ENCODE data around the gene DSE. TPM values are rescaled to one million over a fixed set of nuclear protein-coding genes. Genes with fewer than 3 reads are reported as not detected.
A peak's percentile ranks its signal among the peaks of the same experiment; 100 is the strongest.

Gene DSE
- total and polyA plus RNA-seq, 4 donors = 15.4 to 59.1 (median 27.0) TPM

DNA sequence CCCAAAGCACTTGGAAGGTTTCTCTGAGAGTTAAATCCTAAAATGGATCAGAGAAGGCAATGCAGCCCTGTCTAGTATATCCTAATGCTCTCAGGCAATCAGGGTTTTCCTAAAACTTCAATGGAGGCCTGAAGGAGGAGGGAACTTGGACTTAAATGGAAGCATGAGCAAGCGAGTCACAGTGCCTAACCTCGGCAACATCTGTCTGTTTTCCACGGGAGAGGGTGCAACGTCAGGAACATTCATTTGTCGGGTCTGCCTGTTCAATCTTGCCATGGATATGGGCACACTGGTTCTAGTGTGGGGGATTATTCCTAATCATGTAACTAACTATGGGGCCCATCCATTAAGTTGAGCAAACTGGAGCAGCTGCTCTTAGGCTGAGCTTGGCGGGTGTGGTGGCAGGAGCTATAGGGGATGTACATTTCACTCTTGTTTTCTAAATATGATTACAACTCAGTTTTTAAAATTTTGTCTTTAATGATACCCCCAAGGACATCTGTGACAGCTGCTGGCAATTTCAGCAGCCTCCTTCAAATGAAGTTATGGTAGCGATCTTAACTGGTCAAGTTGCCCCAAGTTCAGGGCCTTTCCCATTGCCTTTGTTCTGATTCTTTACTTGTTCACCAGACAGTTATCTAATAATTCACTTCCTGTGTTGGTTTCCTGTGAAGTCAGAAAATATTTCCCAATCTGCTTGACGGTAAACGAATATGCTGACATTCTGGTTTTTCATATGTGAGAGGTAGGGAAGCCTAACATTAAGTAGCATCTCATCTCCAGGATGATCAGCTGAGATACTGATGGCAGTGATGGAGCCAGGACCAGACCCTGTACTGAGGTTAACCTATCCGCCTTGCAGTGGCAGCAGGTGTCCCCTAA, 21.6 kb downstream of the DSE start:
- Histone ChIP-seq H3K36me3 (ENCODE audit: control insufficient read depth, insufficient read depth, low read length) (no peaks in the 10 kb centered on the region), H3K4me1 (ENCODE audit: control insufficient read depth, insufficient read depth, low read length) (no peaks in the 10 kb centered on the region), H3K27ac (ENCODE audit: low read depth, low read length) (peak overlapping the region; percentile 25), H3K27me3 (ENCODE audit: control insufficient read depth, insufficient read depth, low read length) (no peaks in the 10 kb centered on the region), H3K9me3 (ENCODE audit: control insufficient read depth, insufficient read depth, low read length) (no peaks in the 10 kb centered on the region), H3K4me3 (ENCODE audit: low read depth, low read length) (no peak overlapping the region)
- no peak for DNase-seq (ENCODE audit: low read depth in 4 of 6, low spot score in 6 of 6)
- 97% methylated on average over 4 of the region's 10 CpGs for WGBS (ENCODE audit: insufficient coverage)

DNA sequence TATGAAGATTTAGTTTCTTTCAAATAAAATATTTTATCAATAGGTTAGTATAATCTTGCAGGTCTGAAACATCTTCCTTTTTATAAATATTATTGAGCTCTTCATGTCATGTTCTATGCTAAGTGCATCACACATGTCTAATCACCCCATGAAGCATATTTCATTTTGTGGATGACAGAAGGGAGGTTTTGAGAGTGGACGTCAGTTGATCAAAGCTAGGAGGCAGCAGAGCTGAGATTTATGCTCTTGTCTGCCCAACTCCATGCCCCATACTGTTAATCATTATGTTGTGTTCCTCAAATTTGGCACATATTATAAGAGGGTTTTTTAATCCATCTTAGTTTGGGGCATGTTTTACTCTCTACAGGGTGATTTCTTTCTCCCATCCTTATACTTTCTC, 22.7 kb downstream of the DSE start:
- H3K4me3 ChIP-seq (ENCODE audit: low read depth, low read length) = no peak overlapping the region
- no peaks in the 10 kb centered on the region for H3K36me3 ChIP-seq (ENCODE audit: control insufficient read depth, insufficient read depth, low read length)
- no peak for DNase-seq (ENCODE audit: low read depth in 4 of 6, low spot score in 6 of 6)
- no peaks in the 10 kb centered on the region for H3K4me1 ChIP-seq (ENCODE audit: control insufficient read depth, insufficient read depth, low read length)
- no peaks in the 10 kb centered on the region for H3K9me3 ChIP-seq (ENCODE audit: control insufficient read depth, insufficient read depth, low read length)
- H3K27me3 ChIP-seq (ENCODE audit: control insufficient read depth, insufficient read depth, low read length) = no peaks in the 10 kb centered on the region
- no CpG with 5 or more reads among the region's 1 CpG for WGBS (ENCODE audit: insufficient coverage)
- no peak overlapping the region for H3K27ac ChIP-seq (ENCODE audit: low read depth, low read length)

DNA sequence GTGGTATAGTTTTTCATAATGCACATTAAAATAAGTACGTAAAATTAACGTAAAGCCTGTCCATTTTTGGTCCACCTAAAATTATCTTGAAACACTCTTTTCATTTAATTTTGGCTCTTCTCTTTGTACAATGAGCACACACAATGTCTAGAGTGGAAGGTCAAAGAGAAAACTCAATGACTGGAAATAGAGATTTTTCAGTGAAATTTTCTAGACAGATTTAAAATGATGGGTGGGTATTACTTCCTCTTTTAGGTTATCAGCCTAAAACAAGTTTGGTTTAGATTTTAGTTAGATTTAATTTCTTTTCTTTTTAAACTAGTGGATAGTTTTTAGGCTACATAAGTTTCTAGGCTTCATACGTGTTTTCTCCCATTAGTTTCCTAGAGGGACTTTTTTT, 24.9 kb downstream of the DSE start:
- no peaks in the 10 kb centered on the region for H3K4me1 ChIP-seq (ENCODE audit: control insufficient read depth, insufficient read depth, low read length)
- H3K9me3 ChIP-seq (ENCODE audit: control insufficient read depth, insufficient read depth, low read length) = no peaks in the 10 kb centered on the region
- H3K27me3 ChIP-seq (ENCODE audit: control insufficient read depth, insufficient read depth, low read length) = no peaks in the 10 kb centered on the region
- peaks cover 4% of the 10 kb centered on the region for H3K36me3 ChIP-seq (ENCODE audit: control insufficient read depth, insufficient read depth, low read length)
- no peak overlapping the region for H3K4me3 ChIP-seq (ENCODE audit: low read depth, low read length)
- WGBS (ENCODE audit: insufficient coverage) = no CpG with 5 or more reads among the region's 3 CpGs
- DNase-seq (ENCODE audit: low read depth in 4 of 6, low spot score in 6 of 6) = no peak
- no peak overlapping the region for H3K27ac ChIP-seq (ENCODE audit: low read depth, low read length)

DNA sequence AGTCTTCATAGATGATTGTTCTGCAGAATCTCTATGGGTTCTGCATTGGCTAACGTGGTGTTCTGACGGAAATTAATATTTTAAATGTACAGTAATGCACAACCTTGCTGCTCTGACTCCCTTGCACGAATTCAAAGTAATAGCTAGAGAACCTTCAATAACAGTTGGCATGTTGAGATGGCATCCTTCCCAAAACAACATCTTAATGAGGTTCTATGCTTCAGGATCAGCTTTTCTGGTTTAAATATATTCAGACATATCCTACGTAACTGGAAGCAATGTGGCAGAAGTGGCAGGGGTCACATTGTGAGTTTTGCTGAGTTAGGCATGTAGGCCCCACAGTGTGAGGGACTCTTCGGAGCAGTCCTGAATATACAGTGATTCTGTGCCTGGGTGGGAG, 25.7 kb downstream of the DSE start:
- Histone ChIP-seq H3K4me3 (ENCODE audit: low read depth, low read length) (no peak overlapping the region), H3K9me3 (ENCODE audit: control insufficient read depth, insufficient read depth, low read length) (no peaks in the 10 kb centered on the region), H3K36me3 (ENCODE audit: control insufficient read depth, insufficient read depth, low read length) (peaks cover 4% of the 10 kb centered on the region), H3K4me1 (ENCODE audit: control insufficient read depth, insufficient read depth, low read length) (no peaks in the 10 kb centered on the region), H3K27me3 (ENCODE audit: control insufficient read depth, insufficient read depth, low read length) (no peaks in the 10 kb centered on the region), H3K27ac (ENCODE audit: low read depth, low read length) (no peak overlapping the region)
- DNase-seq (ENCODE audit: low read depth in 4 of 6, low spot score in 6 of 6) = no peak
- 100% methylated on average over 1 of the region's 5 CpGs for WGBS (ENCODE audit: insufficient coverage)

DNA sequence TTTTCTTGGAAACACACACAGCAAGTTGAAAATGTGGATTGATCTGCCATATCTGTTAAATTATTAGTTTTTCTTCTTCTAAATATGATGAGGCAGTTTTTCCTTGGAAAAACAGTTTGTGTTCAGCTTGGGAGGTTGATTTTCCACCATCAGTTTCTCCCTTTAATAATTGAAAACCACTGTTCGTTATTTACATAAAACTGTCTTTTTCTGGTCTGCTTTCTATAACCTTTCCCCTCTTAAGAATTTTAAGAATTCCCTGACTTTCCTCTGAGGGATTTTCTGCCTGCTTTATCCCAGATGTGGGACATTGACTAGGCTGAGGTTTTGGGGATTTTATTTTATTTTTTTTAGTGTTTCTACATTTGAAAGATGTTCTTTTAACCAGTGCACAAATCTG, 27.2 kb downstream of the DSE start:
- no peak for DNase-seq (ENCODE audit: low read depth in 4 of 6, low spot score in 6 of 6)
- Histone ChIP-seq H3K27me3 (ENCODE audit: control insufficient read depth, insufficient read depth, low read length) (no peaks in the 10 kb centered on the region), H3K36me3 (ENCODE audit: control insufficient read depth, insufficient read depth, low read length) (peaks cover 4% of the 10 kb centered on the region), H3K4me3 (ENCODE audit: low read depth, low read length) (no peak overlapping the region), H3K27ac (ENCODE audit: low read depth, low read length) (peak overlapping the region; percentile 8), H3K9me3 (ENCODE audit: control insufficient read depth, insufficient read depth, low read length) (no peaks in the 10 kb centered on the region), H3K4me1 (ENCODE audit: control insufficient read depth, insufficient read depth, low read length) (no peaks in the 10 kb centered on the region)
- no CpG with 5 or more reads among the region's 1 CpG for whole genome bisulfite sequencing (ENCODE audit: insufficient coverage)

DNA sequence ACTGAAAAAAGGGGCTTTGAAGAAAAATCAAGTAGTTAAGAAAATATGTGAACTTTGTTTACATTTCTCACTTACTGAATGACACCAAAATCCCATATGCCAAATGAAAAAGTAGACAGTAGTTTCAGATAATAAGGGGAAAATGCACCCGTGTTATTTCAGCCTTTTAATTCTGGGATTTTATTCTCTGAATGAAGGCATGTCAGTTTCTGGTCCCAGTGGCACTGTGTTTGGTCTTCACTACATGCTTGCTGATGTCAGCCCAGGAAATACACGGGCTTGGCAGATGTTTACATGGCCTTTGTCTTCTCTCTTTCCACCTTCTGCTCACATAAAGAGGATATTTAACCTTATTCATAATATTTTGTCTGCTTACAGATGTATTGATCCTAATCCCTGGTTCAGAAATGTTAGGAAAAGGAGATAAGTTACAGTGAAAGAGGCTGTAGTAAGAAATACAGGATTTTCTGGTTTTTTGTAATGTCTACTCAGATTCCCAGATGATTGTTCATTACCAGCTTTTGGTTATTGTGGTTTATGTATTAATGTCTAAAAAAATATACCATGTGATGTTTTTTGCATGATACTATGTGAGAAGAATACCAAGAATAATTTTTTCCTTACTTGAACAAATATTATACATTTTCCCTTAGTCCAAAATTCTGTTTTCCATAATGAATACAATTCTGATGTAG, 27.7 kb downstream of the DSE start:
- WGBS (ENCODE audit: insufficient coverage) = 20% methylated on average over 1 of the region's 2 CpGs
- no peak for DNase-seq (ENCODE audit: low read depth in 4 of 6, low spot score in 6 of 6)
- no peaks in the 10 kb centered on the region for H3K4me1 ChIP-seq (ENCODE audit: control insufficient read depth, insufficient read depth, low read length)
- H3K4me3 ChIP-seq (ENCODE audit: low read depth, low read length) = no peak overlapping the region
- H3K36me3 ChIP-seq (ENCODE audit: control insufficient read depth, insufficient read depth, low read length) = peaks cover 4% of the 10 kb centered on the region
- peak overlapping the region; percentile 57 for H3K27ac ChIP-seq (ENCODE audit: low read depth, low read length)
- H3K9me3 ChIP-seq (ENCODE audit: control insufficient read depth, insufficient read depth, low read length) = no peaks in the 10 kb centered on the region
- no peaks in the 10 kb centered on the region for H3K27me3 ChIP-seq (ENCODE audit: control insufficient read depth, insufficient read depth, low read length)

DNA sequence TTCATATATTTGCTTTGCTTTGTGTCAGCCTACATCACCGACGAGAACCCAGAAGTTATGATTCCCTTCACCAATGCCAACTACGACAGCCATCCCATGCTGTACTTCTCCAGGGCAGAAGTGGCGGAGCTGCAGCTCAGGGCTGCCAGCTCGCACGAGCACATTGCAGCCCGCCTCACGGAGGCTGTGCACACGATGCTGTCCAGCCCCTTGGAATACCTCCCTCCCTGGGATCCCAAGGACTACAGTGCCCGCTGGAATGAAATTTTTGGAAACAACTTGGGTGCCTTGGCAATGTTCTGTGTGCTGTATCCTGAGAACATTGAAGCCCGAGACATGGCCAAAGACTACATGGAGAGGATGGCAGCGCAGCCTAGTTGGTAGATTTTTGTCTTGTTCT, 28.5 kb downstream of the DSE start:
- Histone ChIP-seq H3K4me1 (ENCODE audit: control insufficient read depth, insufficient read depth, low read length) (no peaks in the 10 kb centered on the region), H3K27ac (ENCODE audit: low read depth, low read length) (no peak overlapping the region)

DNA sequence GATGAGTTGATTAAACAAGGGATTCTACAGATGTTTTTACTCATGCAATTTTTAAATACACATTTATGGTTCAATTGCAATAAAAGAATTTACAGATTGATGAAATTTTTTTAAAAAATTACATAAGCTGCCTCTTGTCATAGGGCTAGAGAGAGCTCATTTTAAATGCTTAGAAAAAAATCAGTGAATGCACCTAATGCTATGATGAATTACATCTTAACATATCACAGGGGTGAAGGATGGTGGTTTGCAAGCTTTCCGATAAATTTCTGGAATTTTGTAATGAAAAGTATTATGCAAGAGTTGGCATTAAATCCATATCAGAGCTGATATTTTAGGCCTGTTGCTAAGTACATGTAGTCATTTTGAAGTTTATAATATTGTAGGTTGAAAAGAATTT, 29.6 kb downstream of the DSE start:
- no peak overlapping the region for H3K4me3 ChIP-seq (ENCODE audit: low read depth, low read length)
- H3K27ac ChIP-seq (ENCODE audit: low read depth, low read length) = no peak overlapping the region
- no peak for DNase-seq (ENCODE audit: low read depth in 4 of 6, low spot score in 6 of 6)
- WGBS (ENCODE audit: insufficient coverage) = no CpG with 5 or more reads among the region's 1 CpG
- no peaks in the 10 kb centered on the region for H3K9me3 ChIP-seq (ENCODE audit: control insufficient read depth, insufficient read depth, low read length)
- H3K36me3 ChIP-seq (ENCODE audit: control insufficient read depth, insufficient read depth, low read length) = peaks cover 4% of the 10 kb centered on the region
- no peaks in the 10 kb centered on the region for H3K27me3 ChIP-seq (ENCODE audit: control insufficient read depth, insufficient read depth, low read length)
- H3K4me1 ChIP-seq (ENCODE audit: control insufficient read depth, insufficient read depth, low read length) = no peaks in the 10 kb centered on the region

More for the DNA sequence above, 28.5 kb downstream of the DSE start:
- WGBS (ENCODE audit: insufficient coverage) = 85% methylated on average over 12 of the region's 12 CpGs
- DNase-seq (ENCODE audit: low read depth in 4 of 6, low spot score in 6 of 6) = no peak
- no peak overlapping the region for H3K4me3 ChIP-seq (ENCODE audit: low read depth, low read length)
- peaks cover 4% of the 10 kb centered on the region for H3K36me3 ChIP-seq (ENCODE audit: control insufficient read depth, insufficient read depth, low read length)
- H3K27me3 ChIP-seq (ENCODE audit: control insufficient read depth, insufficient read depth, low read length) = no peaks in the 10 kb centered on the region
- no peaks in the 10 kb centered on the region for H3K9me3 ChIP-seq (ENCODE audit: control insufficient read depth, insufficient read depth, low read length)

DNA sequence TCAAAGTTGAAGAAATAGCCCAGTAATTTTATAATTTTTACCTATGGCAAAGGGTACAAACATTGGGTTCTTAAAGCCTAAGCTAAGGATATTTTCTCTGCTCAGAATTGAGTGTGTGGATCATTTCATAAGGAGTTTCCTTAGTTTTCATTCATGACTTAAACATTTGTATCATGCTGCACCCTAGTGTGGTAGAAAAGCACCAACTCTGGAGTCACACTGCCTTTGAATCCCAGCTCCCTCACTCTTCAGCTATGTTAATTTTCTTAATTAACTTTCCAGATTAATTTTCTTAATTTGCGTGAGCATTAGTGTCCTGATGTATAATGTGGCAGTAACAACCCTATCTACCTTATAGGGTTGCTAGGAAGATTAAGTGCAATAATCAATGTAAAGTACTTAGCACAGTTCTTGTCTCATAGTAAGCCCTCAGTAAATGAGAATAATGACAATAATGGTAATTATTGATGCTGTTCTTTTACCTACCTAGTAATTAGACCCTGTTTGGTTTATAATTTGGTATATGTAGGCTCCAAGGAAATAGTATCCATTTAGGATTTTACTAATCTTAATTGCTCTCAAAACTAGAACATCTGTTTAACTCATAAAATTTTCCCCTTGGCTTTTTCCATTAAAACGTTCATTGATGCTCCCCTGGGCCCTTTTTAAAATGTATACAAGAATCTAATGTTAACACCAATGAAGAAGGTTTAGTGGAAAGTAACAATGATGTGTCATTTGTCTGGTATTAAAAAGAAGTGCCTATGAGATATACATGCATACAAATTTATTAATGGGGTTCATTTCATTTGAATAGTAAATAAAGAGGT, 31.6 kb downstream of the DSE start:
- H3K4me3 ChIP-seq (ENCODE audit: low read depth, low read length) = no peak overlapping the region
- H3K4me1 ChIP-seq (ENCODE audit: control insufficient read depth, insufficient read depth, low read length) = no peaks in the 10 kb centered on the region
- no CpG with 5 or more reads among the region's 2 CpGs for WGBS (ENCODE audit: insufficient coverage)
- no peaks in the 10 kb centered on the region for H3K9me3 ChIP-seq (ENCODE audit: control insufficient read depth, insufficient read depth, low read length)
- peak in 1 of 6 donors; percentile 82 for DNase-seq (ENCODE audit: low read depth in 4 of 6, low spot score in 6 of 6)
- H3K36me3 ChIP-seq (ENCODE audit: control insufficient read depth, insufficient read depth, low read length) = peaks cover 4% of the 10 kb centered on the region
- no peaks in the 10 kb centered on the region for H3K27me3 ChIP-seq (ENCODE audit: control insufficient read depth, insufficient read depth, low read length)
- no peak overlapping the region for H3K27ac ChIP-seq (ENCODE audit: low read depth, low read length)
